Measurements from ENCODE around the gene NCEH1. TPM values are rescaled to one million over a fixed set of nuclear protein-coding genes. Genes with fewer than 3 reads are reported as not detected.

The NCEH1 gene
- total and polyA plus RNA-seq, 9 of the 15 experiments (the other 6 are each of a cell fraction or from before 2014, with no cell fraction given): 1.3 to 5.0 (median 2.8) TPM

DNA sequence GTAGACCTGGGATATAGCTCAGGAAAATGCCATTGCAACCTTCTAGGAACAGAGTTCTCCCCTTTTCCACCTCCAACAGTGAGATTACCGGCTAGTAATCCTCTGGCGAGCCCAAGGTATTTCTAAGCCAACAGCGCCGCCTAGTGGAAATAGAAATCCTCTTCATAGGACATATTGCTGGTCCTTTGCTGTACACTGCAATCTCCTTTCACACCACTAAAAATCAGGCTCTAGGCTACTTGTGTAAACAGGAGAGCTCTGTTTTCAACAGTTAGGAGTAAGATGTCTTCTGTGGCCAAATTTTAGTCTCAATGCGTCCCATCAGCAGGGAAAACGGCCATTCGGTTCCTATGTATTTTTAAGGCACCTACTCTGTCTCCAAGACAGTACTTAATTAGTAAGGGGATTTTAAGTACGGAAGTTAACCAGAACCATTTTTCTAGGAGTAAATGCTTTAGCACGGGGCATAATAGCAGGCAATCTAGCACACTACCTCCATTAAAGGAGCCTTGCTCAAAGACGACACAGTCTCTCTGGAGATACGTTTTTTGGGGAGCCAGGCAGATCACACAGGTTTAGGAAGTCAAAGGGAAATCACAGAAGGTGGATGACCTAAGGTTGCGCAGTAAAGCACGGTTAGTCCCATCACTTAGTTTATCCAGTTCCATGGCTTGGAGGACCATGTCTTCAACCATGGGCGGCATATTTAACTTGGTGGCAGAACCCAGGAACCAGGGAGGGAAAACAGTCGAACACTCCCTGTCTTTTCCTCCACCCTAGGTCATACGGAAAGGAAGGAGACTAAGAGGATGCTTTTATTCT lies 43.8 kb downstream of the NCEH1 start (continued):
- TF ChIP-seq, protein P1, sequence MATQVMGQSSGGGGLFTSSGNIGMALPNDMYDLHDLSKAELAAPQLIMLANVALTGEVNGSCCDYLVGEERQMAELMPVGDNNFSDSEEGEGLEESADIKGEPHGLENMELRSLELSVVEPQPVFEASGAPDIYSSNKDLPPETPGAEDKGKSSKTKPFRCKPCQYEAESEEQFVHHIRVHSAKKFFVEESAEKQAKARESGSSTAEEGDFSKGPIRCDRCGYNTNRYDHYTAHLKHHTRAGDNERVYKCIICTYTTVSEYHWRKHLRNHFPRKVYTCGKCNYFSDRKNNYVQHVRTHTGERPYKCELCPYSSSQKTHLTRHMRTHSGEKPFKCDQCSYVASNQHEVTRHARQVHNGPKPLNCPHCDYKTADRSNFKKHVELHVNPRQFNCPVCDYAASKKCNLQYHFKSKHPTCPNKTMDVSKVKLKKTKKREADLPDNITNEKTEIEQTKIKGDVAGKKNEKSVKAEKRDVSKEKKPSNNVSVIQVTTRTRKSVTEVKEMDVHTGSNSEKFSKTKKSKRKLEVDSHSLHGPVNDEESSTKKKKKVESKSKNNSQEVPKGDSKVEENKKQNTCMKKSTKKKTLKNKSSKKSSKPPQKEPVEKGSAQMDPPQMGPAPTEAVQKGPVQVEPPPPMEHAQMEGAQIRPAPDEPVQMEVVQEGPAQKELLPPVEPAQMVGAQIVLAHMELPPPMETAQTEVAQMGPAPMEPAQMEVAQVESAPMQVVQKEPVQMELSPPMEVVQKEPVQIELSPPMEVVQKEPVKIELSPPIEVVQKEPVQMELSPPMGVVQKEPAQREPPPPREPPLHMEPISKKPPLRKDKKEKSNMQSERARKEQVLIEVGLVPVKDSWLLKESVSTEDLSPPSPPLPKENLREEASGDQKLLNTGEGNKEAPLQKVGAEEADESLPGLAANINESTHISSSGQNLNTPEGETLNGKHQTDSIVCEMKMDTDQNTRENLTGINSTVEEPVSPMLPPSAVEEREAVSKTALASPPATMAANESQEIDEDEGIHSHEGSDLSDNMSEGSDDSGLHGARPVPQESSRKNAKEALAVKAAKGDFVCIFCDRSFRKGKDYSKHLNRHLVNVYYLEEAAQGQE (IDR thresholded peaks at IDR 0.05; ENCODE audit: borderline replicate concordance): peak; percentile 63
- TF ChIP-seq, protein P1 (CRISPR knock-in tag; IDR thresholded peaks at IDR 0.05; ENCODE audit: low read depth): no peak
- TF ChIP-seq CTBP1 (IDR thresholded peaks at IDR 0.05; ENCODE audit: borderline replicate concordance): no peak
- TF ChIP-seq JUND (IDR thresholded peaks at IDR 0.05; ENCODE audit: borderline replicate concordance, low read depth, low read length): 0 out of 2 replicates have a peak, but pooled peaks have one; percentile 23
- TF ChIP-seq JUND (tag; IDR thresholded peaks at IDR 0.05; ENCODE audit: borderline replicate concordance, low read depth, low read length): no peak
- TF ChIP-seq ZFP30 (CRISPR knock-in tag; IDR thresholded peaks at IDR 0.05; ENCODE audit: borderline replicate concordance): no peak
- no peak for TF ChIP-seq ZNF436 (CRISPR knock-in tag; IDR thresholded peaks at IDR 0.05)
- 0 out of 2 replicates have a peak, but pooled peaks have one; percentile 16 for TF ChIP-seq JUN (IDR thresholded peaks at IDR 0.05; ENCODE audit: borderline replicate concordance, low read depth, low read length)
- TF ChIP-seq JUN (CRISPR knock-in tag; IDR thresholded peaks at IDR 0.05; ENCODE audit: borderline replicate concordance): no peak
- no peak for TF ChIP-seq FOXK1 (CRISPR knock-in tag; IDR thresholded peaks at IDR 0.05; ENCODE audit: borderline replicate concordance)
- TF ChIP-seq, protein P2, sequence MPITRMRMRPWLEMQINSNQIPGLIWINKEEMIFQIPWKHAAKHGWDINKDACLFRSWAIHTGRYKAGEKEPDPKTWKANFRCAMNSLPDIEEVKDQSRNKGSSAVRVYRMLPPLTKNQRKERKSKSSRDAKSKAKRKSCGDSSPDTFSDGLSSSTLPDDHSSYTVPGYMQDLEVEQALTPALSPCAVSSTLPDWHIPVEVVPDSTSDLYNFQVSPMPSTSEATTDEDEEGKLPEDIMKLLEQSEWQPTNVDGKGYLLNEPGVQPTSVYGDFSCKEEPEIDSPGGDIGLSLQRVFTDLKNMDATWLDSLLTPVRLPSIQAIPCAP (CRISPR knock-in tag; IDR thresholded peaks at IDR 0.05; ENCODE audit: borderline replicate concordance): no peak
- 0 out of 3 replicates have a peak, but pooled peaks of 1 of the 2 experiments have one; percentile 48 for TF ChIP-seq CBX3 (IDR thresholded peaks at IDR 0.05; ENCODE audit: borderline replicate concordance in 1 of 2, low read length in 2 of 2)
- no peak for TF ChIP-seq ZNF212 (CRISPR knock-in tag; IDR thresholded peaks at IDR 0.05)
- TF ChIP-seq, protein P3, sequence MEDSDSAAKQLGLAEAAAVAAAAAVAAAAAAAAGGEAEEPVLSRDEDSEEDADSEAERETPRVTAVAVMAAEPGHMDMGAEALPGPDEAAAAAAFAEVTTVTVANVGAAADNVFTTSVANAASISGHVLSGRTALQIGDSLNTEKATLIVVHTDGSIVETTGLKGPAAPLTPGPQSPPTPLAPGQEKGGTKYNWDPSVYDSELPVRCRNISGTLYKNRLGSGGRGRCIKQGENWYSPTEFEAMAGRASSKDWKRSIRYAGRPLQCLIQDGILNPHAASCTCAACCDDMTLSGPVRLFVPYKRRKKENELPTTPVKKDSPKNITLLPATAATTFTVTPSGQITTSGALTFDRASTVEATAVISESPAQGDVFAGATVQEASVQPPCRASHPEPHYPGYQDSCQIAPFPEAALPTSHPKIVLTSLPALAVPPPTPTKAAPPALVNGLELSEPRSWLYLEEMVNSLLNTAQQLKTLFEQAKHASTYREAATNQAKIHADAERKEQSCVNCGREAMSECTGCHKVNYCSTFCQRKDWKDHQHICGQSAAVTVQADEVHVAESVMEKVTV (CRISPR knock-in tag; IDR thresholded peaks at IDR 0.05): peak; percentile 76
